ENCODE measurements around the gene FLYWCH1. TPM values are rescaled to one million over a fixed set of nuclear protein-coding genes. Genes with fewer than 3 reads are reported as not detected.

The FLYWCH1 gene
- polyA plus RNA-seq, 3 donors, result 5.0 to 42.7 (median 7.1) TPM

DNA sequence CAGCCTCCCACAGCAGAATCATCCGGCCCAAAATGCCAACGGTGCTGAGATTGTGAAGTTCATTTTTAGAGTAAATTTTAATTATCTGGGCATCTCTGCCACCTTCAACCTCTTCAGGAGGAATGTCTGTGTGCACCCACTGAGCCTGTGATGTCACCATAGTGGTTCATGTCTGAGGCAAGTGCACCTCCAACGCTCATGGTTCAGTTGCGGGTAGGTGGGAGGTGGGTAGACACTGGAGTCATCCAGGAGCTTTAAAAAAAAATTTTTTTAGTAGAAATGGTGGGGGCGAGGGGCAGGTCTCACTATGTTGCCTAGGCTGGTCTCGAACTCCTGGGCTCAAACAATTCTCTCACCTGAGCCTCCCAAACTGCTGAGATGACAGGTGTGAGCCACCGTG is 1.9 kb downstream of the FLYWCH1 start:
- Mint-ChIP-seq H3K4me3 (no peak overlapping the region), H3K27me3 (ENCODE audit: low read depth in 3 of 3) (peaks cover 1 to 4% (median 4%) of the 10 kb centered on the region in 3 donors), H3K36me3 (peaks cover 14 to 35% of the 10 kb centered on the region in 2 donors), H3K4me1 (peaks cover 37% of the 10 kb centered on the region), H3K27ac (peak overlapping the region in 1 of 7 donors; percentile 64), H3K9me3 (peaks cover 0 to 3% (median 0%) of the 10 kb centered on the region in 7 donors)
- no peaks in the 10 kb centered on the region for H3K27me3 ChIP-seq (ENCODE audit: control insufficient read depth in 2 of 2, insufficient read depth in 2 of 2, low read length in 2 of 2)
- intact Hi-C loops (cut with micrococcal nuclease), result loop anchor here in 1 of 2 donors (5.0 to 10.0 kb wide), 2 partner anchors 36 to 211 kb away; no protein-coding TSS in a partner anchor
- no peak for DNase-seq
- TF ChIP-seq, protein P1, sequence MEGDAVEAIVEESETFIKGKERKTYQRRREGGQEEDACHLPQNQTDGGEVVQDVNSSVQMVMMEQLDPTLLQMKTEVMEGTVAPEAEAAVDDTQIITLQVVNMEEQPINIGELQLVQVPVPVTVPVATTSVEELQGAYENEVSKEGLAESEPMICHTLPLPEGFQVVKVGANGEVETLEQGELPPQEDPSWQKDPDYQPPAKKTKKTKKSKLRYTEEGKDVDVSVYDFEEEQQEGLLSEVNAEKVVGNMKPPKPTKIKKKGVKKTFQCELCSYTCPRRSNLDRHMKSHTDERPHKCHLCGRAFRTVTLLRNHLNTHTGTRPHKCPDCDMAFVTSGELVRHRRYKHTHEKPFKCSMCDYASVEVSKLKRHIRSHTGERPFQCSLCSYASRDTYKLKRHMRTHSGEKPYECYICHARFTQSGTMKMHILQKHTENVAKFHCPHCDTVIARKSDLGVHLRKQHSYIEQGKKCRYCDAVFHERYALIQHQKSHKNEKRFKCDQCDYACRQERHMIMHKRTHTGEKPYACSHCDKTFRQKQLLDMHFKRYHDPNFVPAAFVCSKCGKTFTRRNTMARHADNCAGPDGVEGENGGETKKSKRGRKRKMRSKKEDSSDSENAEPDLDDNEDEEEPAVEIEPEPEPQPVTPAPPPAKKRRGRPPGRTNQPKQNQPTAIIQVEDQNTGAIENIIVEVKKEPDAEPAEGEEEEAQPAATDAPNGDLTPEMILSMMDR (IDR thresholded peaks at IDR 0.05), result no peak
- no peaks in the 10 kb centered on the region for H3K9me3 ChIP-seq (replicated peaks in 1 of 2; ENCODE audit: control insufficient read depth in 1 of 2, insufficient read depth in 1 of 2, low read length in 2 of 2)
- H3K27ac ChIP-seq (ENCODE audit: low read depth in 1 of 2, low read length in 2 of 2), result no peak overlapping the region
- peaks cover 2 to 7% of the 10 kb centered on the region in 2 donors for H3K36me3 ChIP-seq (replicated peaks in 1 of 2; ENCODE audit: control insufficient read depth in 1 of 2, insufficient read depth in 2 of 2, low read length in 2 of 2)
- H2AFZ ChIP-seq (ENCODE audit: insufficient read depth, low read depth, low read length, poor library complexity, severe bottlenecking), result no peak overlapping the region
- H3K79me2 ChIP-seq (ENCODE audit: insufficient read depth, low read length), result peaks cover 10% of the 10 kb centered on the region
- WGBS (ENCODE audit: insufficient coverage), result 100% methylated on average over 3 of the region's 7 CpGs
- peaks cover 3% of the 10 kb centered on the region for H4K20me1 ChIP-seq (ENCODE audit: insufficient read depth, low read length)
- no peak overlapping the region for H3K4me3 ChIP-seq (replicated peaks in 1 of 3; ENCODE audit: low read depth in 2 of 3, low read length in 3 of 3)
- peaks cover 24 to 38% of the 10 kb centered on the region in 2 donors for H3K4me1 ChIP-seq (ENCODE audit: control insufficient read depth in 1 of 2, insufficient read depth in 2 of 2, low read length in 2 of 2)
- H3K9ac ChIP-seq (ENCODE audit: insufficient read depth, low read length, poor library complexity, severe bottlenecking), result no peak overlapping the region
- peak overlapping the region; percentile 91 for H3K4me2 ChIP-seq (replicated peaks; ENCODE audit: extremely low read depth, low read length, poor library complexity, severe bottlenecking)

DNA sequence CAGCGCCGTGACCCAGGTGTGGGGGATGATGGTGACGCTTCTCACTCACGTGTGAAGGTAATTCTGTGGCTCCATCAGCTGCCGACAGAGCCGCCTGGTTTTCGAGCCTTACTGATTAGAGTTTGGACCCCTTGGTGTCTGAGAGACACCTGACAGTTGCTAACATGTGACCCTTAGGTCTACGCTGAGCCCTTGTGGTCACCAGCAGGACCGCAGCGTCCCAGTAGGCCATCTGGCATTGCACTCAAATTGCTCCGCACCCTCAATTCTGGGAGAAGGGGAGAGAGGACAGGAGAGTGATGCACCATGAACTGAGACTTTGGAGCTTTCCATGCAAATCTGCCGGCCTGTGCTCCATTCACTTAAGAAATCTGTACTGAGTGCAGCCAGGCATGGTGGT is 2.5 kb downstream of the FLYWCH1 start:
- H3K9me3 Mint-ChIP-seq, result peaks cover 0 to 3% (median 0%) of the 10 kb centered on the region in 7 donors
- no peak overlapping the region for H2AFZ ChIP-seq (ENCODE audit: insufficient read depth, low read depth, low read length, poor library complexity, severe bottlenecking)
- peaks cover 3% of the 10 kb centered on the region for H4K20me1 ChIP-seq (ENCODE audit: insufficient read depth, low read length)
- peaks cover 1 to 4% (median 4%) of the 10 kb centered on the region in 3 donors for H3K27me3 Mint-ChIP-seq (ENCODE audit: low read depth in 3 of 3)
- no peak overlapping the region for H3K4me3 Mint-ChIP-seq
- peak overlapping the region in 2 of 7 donors; percentile 3 to 75 for H3K27ac Mint-ChIP-seq
- peaks cover 37% of the 10 kb centered on the region for H3K4me1 Mint-ChIP-seq
- H3K4me3 ChIP-seq (replicated peaks in 1 of 3; ENCODE audit: low read depth in 2 of 3, low read length in 3 of 3), result no peak overlapping the region
- peaks cover 2 to 7% of the 10 kb centered on the region in 2 donors for H3K36me3 ChIP-seq (replicated peaks in 1 of 2; ENCODE audit: control insufficient read depth in 1 of 2, insufficient read depth in 2 of 2, low read length in 2 of 2)
- no peaks in the 10 kb centered on the region for H3K9me3 ChIP-seq (replicated peaks in 1 of 2; ENCODE audit: control insufficient read depth in 1 of 2, insufficient read depth in 1 of 2, low read length in 2 of 2)
- H3K36me3 Mint-ChIP-seq, result peaks cover 14 to 36% of the 10 kb centered on the region in 2 donors
- intact Hi-C loops (cut with micrococcal nuclease), result loop anchor here in 1 of 2 donors (5.0 to 10.0 kb wide), 2 partner anchors 37 to 211 kb away; no protein-coding TSS in a partner anchor
- H3K27me3 ChIP-seq (ENCODE audit: control insufficient read depth in 2 of 2, insufficient read depth in 2 of 2, low read length in 2 of 2), result no peaks in the 10 kb centered on the region
- TF ChIP-seq, protein P1 (IDR thresholded peaks at IDR 0.05), result no peak
- 88% methylated on average over 11 of the region's 12 CpGs for WGBS (ENCODE audit: insufficient coverage)
- no peak overlapping the region for H3K27ac ChIP-seq (ENCODE audit: low read depth in 1 of 2, low read length in 2 of 2)
- H3K9ac ChIP-seq (ENCODE audit: insufficient read depth, low read length, poor library complexity, severe bottlenecking), result no peak overlapping the region
- DNase-seq, result no peak
- H3K4me1 ChIP-seq (ENCODE audit: control insufficient read depth in 1 of 2, insufficient read depth in 2 of 2, low read length in 2 of 2), result peaks cover 24 to 38% of the 10 kb centered on the region in 2 donors
- H3K4me2 ChIP-seq (replicated peaks; ENCODE audit: extremely low read depth, low read length, poor library complexity, severe bottlenecking), result no peak overlapping the region
- peaks cover 10% of the 10 kb centered on the region for H3K79me2 ChIP-seq (ENCODE audit: insufficient read depth, low read length)

All from CD14-positive monocyte (primary cell).